Fibroblast of lung (primary cell): ENCODE measurements around the gene U2AF2.

Experiments
- CTCF ChIP-seq, 2 donors: IDR thresholded peaks in 1 of 2; conservative IDR thresholded peaks in 1 of 2; 1 replicate in 1 of 2; 2 replicates in 1 of 2; pipeline ENCODE4 v1.5.1; 2011 to 2012; ENCODE audit warnings: low read length in 2 of 2, control low read depth in 1 of 2, inconsistent platforms in 1 of 2, low read depth in 1 of 2, mild to moderate bottlenecking in 1 of 2
- EZH2 ChIP-seq: IDR thresholded peaks from 2 replicates; pipeline ENCODE4 v1.5.1; 2012; ENCODE audit warnings: low read length, control low read depth, mild to moderate bottlenecking; ENCODE audit errors: missing control alignments

- no peak for TF ChIP-seq CTCF (conservative IDR thresholded peaks at IDR 0.05 in 1 of 2, IDR thresholded peaks at IDR 0.05 in 1 of 2; ENCODE audit: low read depth in 1 of 2, low read length in 2 of 2)
- no peak for TF ChIP-seq EZH2
Measured at GRCh38 chr19:55712804-55713631, 58.2 kb downstream of the U2AF2 start.
